Mesenteric fat pad (tissue), 1 donor: ENCODE measurements around the gene ZNF446. TPM values are rescaled to one million over a fixed set of nuclear protein-coding genes. Genes with fewer than 3 reads are reported as not detected.
"Not testable (repeated sequence)": the region's sequence is repeated elsewhere in the genome, so short reads cannot be mapped to it uniquely, and the experiment has no call there.

Source experiments
- DNase-seq: peaks from one replicate; pipeline ENCODE4 v3.0.0-alpha.2; 2020; ENCODE audit warnings: low spot score
- long read RNA-seq: library from polyadenylated mRNA; unstranded; transcript quantifications from one replicate; pipeline ENCODE4 v2.0.0, GENCODE V29; 2020
- total RNA-seq: library from RNA; stranded (reverse); fragmentation: NEBNext Ultra II Directional; extraction: Animal tissue kit (Norgen Biotek cat#: 25700); gene quantifications from one replicate; pipeline ENCODE4 v1.2.1, GENCODE V29; 2021
- donor health status: DM: yes; HTN: yes; CAD: no.

ZNF446 gene
- 5.6 TPM for total RNA-seq
- long read RNA-seq, partial matches to known transcripts = 6 of 31 reads
- long read RNA-seq, other reads (novel, unspliced or antisense) = 18 of 31 reads

DNA sequence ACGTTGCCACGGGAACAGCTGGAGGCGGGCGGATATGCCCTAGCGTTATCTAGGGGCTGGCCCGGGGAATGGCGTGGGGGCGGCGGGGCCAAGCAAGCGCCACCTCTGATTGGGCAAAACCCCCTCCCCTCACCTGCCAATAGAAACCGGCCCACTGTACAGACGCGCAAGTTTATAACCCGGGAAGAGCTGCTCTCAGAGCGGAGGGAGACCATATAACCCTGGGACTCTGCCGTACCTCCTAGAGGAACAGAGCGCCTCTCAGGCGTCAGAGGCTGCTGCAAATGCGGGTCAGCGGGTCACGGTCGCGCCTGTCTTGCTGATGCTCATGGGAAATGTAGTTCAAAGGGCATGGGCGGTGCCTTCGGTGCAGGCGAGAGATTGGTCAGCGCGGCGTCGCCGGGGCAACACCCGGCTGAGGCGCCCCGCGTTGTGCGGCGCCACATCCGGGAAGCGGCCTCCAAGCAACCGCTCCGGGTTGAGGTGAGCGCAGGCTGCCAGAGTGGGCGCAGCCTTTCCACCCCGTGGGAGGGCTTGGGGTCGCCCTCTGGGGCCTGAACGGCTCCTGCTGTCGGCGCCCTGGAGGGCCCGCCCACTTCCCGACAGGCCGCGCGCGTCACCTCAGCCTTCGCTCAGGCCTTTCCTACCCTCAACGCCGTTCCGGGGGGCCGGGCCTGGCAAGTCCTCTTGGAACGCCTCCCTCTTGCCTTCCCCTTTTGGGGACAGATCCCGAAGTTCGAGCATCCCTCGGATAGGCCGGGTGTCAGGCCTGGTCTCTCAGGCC, at the start of gene ZNF446:
ZNF446 (plus strand) TSS at position 639 of the 784 bp plus-strand sequence. CDS start 867 bp downstream, outside the sequence.
- peak; percentile 98 for DNase-seq

DNA sequence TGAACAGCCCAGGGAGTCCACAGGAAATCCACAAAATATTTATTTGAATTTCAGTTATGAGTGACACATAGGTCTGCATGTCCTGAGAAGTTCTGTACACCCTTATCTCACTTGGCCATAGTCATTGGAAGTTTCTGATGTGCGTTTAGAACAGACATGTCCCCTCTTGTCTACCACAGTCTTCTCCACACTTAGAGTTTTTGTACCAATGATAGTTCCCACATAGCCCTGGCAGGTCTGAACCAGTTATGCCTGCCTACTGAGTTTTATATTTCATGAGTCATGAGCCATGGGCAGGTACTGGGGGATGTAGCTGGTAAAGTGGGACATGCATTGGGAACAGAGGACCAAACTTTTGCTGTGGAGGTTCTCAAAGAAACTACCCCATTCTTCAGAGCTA, 47.5 kb upstream of the ZNF446 start:
- no peak for DNase-seq

DNA sequence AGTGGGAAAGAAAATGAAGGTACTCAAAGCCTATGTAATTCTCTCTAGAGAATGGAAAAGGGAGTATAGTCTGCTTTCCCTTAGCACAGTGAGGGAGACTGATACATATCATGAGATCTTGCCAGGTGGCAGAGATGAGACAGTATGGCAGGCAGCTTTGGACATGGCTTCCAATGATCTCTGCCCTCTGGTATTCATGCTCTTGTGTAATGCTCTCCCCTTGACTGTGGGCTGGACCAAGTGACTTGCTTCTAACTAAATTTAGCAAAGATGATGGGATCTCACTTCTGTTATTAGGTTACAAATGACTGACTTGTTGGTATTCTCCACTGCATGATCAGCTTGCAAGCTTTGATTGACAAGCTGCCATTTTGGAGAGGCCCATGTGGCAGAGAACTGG, 46.4 kb upstream of the ZNF446 start:
- no peak for DNase-seq

DNA sequence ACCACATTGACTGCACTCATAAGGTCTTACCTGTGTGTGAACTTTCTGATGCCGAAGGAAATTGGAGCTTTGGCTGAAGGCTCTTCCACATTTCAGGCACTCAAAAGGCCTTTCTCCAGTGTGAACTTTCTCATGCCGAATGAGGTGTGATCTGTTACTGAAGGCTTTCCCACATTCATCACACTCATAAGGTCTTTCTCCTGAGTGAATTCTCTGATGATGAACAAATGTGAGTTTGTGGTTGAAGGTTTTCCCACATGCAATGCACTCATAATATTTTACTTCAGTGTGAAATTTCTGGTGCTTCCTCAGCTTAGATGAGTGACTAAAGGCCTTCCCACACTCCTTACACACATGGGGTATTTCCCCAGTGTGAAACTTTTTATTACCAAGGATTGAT, 41.9 kb upstream of the ZNF446 start:
- DNase-seq = no peak

DNA sequence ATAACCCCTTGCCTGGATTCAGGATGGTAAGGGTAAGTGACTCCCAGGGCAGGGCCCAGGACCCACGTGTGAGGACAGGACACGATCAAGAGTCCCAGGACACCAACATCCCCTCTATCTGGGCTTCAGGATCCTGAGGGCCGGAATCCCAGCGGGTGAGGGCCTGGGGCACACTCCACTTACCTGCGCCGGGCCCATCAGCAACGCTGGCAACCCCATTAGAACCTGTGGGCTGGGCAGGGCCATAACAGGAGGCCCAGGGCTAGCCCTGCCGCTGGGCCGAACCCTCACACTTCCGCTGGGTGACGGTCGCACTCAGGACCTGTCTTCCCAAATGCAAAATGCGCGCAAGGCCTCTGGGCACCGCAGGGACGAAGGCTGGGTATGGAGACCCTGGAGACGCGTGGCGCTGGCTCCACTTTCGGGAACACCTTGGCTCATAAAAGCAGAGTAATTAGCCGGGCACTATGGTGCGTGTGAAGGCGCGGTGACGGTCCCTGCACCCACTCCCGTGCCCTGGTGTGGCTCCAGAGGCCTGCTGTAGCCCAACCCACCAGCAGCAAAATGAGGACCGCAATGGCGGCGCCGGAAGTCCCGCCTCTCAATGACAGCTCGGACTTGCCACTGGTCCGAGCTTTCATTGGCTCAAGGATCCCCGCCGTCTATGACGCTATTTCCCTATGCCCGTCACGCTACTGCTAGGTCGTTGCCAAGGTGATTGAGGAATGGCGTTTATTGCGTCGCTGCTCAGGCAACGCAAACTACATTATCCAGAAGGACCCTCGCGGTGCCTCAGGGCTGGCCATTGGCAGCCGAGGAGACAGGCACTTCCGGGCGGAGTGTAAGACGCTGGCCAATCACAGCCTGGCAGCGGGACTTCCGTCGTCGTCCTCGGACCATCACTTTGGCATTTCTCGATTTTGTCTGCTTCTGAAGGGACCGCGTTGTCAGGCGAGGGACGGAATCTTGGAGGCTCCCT, 36.3 kb upstream of the ZNF446 start, which contains the start of gene ZNF132:
ZNF132 (minus strand) TSS at position 578 of the 979 bp plus-strand sequence; CDS start at position 246, 332 bp downstream.
- DNase-seq = peak; percentile 96

DNA sequence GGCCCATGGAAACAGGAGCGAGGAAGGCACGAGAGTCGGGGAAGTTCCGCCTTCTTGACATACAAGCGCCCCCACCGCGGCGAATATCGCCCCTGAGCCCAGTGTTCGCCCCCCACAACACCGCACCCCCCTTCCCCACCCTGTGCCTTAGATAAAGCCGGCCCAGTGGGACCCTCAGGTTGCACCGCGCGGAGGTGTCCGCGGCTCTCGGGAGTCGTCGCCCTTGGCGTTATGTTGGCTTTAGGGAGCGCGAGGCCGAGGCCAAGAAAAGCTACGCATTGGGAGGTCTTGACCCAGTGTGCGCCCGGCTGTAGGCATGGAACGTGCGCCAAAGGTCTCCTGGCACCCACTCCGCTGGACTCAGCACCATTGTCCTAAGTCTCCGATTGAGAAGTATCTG, 35.6 kb upstream of the ZNF446 start:
- DNase-seq = no peak

DNA sequence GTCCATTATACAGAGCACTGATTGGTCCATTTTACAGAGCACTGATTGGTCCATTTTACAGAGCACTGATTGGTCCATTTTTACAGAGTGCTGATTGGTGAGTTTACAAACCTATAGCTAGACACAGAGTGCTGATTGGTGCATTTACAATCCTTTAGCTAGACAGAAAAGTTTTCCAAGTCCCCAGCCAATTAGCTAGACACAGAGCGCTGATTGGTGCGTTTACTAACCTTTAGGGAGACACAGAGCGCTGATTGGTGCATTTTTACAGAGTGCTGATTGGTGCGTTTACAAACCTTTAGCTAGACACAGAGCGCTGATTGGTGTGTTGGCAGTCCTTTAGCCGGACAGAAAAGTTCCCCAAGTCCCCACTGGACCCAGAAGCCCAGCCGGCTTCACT, 33.2 kb upstream of the ZNF446 start:
- DNase-seq = not testable (repeated sequence)

DNA sequence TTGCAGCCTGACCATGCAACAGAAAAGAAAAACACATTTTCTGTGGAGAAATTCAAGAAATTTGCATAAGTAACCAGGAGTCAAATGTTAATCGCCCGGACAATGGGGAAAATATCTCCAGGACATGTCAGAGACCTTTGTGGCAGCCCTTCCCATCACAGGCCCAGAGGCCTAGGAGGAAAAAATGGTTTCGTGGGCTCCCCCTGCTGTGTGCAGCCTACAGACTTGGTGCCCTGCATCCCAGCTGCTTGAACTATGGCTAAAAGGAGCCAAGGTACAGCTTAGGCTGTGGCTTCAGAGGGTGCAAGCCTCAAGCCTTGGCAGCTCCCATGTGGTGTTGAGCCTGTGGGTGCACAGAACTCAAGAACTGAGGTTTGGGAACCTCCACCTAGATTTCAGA, 27.3 kb upstream of the ZNF446 start:
- DNase-seq = not testable (repeated sequence)

DNA sequence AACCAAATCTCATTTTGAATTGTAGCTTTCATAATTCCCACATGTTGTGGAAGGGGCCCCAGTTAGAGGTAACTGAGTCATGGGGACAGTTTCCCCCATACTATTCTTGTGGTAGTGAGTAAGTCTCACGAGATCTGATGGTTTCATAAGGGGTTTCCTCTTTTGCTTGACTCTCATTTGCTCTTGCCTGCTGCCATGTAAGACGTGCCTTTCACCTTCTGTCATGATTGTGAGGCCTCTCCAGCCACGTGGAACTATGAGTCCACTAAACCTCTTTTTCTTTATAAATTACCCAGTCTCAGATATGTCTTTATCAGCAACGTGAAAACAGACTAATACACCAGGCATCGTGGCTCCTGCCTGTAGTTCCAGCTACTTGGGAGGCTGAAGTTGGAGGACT, 26.2 kb upstream of the ZNF446 start:
- DNase-seq = not testable (repeated sequence)

DNA sequence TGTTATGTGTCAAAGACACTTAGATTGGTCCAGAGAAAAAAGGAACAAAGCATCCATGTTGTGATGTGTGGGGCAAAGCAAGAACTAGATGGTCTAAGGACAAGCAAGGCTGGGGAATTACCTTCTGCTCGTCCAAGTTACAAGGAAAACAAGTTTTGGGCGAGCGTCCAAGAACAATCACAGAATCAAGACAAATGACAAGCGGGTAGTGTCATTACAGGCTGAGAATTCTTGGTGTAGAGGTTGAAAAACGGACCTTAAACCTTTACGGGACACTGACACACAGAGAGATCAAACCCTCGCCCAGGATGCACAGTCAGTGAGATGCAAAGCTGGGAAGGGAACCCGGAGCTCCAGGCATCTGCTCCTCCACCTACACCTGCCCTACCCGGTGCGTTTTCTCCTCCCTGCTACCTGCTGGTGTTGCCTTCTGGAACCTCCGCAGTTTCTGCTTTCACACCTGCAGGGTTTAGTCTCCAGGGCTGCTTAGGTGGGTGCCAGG, 25.2 kb upstream of the ZNF446 start:
- no peak for DNase-seq

DNA sequence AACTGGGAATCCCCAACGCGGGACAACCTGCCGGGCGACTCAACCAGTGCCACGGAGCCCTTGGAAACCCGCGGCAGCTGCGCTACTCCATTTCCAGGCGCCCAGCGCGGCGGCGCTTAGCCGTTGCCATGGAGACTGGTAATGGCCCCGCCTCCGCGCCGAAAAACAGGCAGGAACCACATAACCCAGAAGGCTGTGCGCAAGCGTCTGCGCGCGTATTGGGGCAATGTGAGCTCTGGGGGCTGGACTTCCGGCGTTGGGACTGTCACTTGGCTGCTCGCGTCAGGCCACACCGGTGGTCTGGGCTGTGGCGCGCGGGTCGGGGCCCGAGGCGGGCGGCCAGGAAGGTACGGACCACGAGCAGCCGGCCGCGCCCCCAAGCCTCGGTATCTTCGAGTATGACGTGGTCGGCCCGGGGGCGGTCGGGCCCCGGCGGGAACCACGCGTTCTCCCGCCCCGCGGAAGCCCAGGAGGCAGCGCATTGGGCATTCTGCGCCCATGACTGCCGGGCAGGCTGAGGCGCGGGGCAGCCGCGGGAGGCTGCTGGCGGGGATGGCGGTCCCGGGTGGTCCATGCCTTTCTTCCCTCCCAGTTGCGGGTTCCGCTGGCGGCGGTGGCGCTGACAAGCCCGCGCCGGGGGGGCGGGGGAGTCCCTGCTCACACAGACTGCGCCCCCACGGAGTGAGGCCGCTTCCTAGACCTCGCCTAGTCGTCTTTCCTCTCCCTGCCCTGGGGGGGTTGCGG, 24.6 kb upstream of the ZNF446 start, which contains the start of gene ZNF324B:
ZNF324B (plus strand) TSS at position 265 of the 744 bp plus-strand sequence. CDS start 2,080 bp downstream, outside the sequence.
- peak; percentile 99 for DNase-seq

DNA sequence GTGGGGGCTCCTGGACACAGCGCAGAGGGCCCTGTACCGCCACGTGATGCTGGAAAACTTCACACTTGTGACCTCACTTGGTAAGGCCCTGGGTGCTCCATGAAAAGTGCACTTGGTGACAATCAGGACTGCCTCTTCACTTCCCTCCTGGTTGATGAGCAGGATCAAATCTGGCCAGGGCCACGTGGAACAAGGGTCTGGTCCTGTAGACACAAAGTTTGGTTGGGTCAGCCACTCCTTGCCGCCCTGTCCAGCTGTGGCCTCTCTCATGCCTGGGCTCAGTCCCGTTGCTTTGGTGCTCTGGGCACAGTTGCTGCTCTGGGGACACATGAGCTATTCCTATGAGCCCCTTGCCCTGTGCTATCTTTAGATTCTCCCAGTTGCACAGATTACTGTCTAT, 22.4 kb upstream of the ZNF446 start:
- no peak for DNase-seq

DNA sequence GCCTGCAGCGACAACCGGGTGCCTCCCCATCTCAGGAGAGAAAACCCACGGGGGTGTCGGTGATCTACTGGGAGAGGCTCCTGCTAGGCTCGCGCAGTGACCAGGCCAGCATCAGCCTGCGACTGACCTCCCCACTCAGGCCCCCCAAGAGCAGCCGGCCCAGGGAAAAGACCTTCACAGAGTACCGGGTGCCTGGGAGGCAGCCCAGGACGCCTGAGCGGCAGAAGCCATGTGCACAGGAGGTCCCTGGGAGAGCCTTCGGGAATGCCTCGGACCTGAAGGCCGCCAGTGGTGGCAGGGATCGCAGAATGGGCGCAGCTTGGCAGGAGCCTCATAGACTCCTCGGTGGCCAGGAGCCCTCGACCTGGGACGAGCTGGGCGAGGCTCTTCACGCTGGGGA, 20.8 kb upstream of the ZNF446 start:
- DNase-seq = no peak

DNA sequence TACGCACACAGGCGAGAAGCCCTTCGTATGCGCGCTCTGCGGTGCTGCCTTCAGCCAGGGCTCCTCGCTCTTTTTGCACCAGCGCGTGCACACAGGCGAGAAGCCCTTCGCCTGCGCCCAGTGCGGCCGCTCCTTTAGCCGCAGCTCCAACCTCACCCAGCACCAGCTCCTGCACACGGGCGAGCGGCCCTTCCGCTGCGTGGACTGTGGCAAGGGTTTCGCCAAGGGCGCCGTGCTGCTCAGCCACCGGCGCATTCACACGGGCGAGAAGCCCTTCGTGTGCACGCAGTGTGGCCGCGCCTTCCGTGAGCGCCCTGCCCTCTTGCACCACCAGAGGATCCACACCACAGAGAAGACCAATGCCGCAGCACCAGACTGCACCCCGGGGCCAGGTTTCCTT, 20.0 kb upstream of the ZNF446 start:
- no peak for DNase-seq

DNA sequence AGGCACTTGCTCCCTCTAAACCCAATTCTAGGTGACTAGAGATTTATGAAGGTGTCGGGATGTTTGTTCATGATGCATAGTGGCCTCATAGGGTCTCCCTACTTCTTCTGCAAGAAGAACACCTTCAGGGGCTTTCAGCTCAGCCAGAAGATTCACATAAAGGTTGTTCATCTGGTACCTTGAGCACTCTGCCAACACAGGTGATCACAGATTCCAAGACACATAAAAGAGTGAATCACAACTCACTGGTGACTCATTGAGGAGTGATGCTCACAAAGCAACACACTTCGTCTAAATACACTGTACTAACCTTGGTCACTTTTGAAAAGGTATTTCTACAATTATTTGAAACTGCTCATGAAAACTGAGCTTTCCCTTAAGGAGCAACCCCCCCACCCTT, 16.1 kb upstream of the ZNF446 start:
- no peak for DNase-seq

DNA sequence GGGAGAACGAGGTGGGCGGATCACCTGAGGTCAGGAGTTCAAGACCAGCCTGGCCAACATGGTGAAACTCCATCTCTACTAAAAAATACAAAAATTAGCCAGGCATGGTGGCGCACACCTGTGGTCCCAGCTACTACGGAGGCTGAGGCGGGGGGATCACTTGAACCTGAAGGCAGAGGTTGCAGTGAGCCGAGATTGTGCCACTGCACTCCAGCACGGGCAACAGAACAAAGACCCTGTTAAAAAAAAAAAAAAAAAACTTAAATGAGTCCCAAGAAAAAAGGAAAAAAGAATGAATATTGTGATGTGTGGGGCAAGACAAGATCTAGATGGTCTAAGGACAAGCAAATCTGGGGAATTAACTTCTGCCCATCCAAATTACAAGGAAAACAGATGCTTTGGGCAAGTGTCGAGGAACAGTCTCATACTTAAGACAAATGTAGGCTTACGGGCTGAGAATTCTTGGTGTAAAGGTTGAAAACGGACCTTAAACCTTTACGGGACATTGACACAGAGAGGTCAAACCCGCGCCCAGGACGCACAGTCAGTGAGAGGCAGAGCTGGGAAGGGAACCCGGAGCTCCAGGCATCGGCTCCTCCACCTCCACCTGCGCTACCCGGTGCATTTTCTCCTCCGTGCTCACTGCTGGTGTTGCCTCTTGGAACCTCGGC, 9.9 kb upstream of the ZNF446 start:
- no peak for DNase-seq

DNA sequence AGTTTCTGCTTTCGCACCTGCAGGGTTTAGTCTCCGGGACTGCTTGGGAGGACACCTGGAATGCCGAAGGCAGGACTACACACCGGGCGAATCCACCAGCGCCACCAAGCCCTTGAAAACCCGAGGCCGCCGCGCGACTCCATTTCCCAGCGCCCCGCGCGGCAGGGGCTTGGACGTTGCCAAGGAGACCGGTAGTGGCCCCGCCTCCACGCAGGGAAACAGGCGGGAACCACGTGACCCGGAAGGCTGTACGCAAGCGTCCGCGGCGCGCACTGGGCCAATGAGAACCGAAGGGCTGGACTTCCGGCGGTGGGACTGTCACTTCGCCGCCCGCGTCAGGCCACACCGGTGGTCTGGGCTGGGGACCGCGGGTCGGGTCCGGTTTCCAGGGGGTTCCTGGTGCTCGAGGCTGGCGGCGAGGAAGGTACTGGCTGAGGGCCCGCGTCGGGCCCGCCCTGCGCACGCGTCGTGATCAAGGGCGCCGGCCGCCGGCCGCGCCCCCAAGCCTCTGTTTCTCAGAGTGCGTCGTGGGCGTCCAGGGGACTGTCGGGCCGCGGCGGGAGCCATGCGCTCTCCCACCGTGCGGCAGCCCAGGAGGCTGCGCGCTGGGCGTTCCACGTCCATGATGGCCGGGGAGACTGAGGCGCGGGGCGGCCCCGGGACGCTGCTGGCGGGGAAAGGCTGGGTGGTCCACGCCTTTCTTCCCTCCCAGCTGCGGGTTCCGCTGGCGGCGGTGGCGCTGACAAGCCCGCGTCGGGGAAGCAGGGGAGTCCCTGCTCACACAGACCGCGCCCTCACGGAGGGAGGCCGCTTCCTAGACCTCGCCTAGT, 9.2 kb upstream of the ZNF446 start, which contains the start of gene ZNF324:
ZNF324 (plus strand) TSS at position 321 of the 830 bp plus-strand sequence. CDS start 2,106 bp downstream, outside the sequence.
- peak; percentile 100 for DNase-seq

DNA sequence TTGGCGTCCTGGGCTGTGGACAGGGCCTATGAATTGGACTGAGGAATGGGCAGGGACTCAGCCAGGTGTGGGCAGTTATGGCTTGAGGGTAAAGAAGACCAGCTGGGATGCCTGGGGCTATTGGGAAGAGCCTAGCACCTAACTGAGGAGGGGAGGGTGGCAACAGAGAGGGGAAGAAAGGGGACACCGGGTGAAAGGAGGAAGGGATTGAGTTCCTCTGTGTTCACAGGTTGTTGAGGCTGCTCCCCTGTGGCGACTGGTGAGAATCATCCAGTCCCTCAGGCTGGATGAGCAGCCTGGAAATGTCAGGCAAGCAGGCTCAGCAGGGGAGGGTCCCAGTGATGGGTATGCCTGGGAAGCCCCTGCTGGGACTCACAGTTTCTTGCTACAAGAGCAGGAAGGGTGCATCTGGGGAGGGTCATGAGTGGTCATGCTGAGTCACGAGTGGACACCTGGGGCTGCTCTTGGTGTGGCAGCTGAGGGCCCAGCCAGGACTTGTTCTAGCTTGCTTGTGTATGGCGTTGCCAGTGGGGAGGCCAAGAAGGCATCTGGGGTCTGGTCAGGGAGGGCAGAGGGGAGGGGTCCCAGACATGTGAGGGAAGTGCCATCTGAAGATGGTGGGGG, 7.8 kb upstream of the ZNF446 start:
- no peak for DNase-seq
